ENCODE results near the gene MYO3B. TPM values are rescaled to one million over a fixed set of nuclear protein-coding genes. Genes with fewer than 3 reads are reported as not detected.
"Not testable (repeated sequence)": the region's sequence is repeated elsewhere in the genome, so short reads cannot be mapped to it uniquely, and the experiment has no call there.

MYO3B gene
- total RNA-seq, 1 experiment from 2014 or later, result 0.52 TPM

GRCh38 chr2:170277951-170278350 is 100.0 kb downstream of the MYO3B start:
- Histone ChIP-seq H3K27me3 (replicated peaks; ENCODE audit: insufficient read depth, low read depth, low read length, poor library complexity) (peaks cover 23% of the 10 kb centered on the region), H3K4me3 (ENCODE audit: low read depth, low read length, poor library complexity, severe bottlenecking) (no peak overlapping the region), H3K27ac (ENCODE audit: low read depth, low read length, poor library complexity, severe bottlenecking) (no peak overlapping the region), H3K4me1 (ENCODE audit: insufficient read depth, low read length, poor library complexity, severe bottlenecking) (no peaks in the 10 kb centered on the region), H3K36me3 (ENCODE audit: insufficient read depth, low read length, poor library complexity, severe bottlenecking) (no peaks in the 10 kb centered on the region), H3K9me3 (ENCODE audit: low read depth, low read length, poor library complexity, severe bottlenecking) (peaks cover 3% of the 10 kb centered on the region)
- BruUV-seq (replicated peaks), result no TSS peak
- intact Hi-C loops (cut with micrococcal nuclease; ENCODE audit: unreplicated experiment), result no loop called here
- no peak for TF ChIP-seq CTCF (conservative IDR thresholded peaks at IDR 0.05; ENCODE audit: low read depth, low read length)
- TF ChIP-seq EZH2 (IDR thresholded peaks at IDR 0.05; ENCODE audit: borderline replicate concordance, low read depth, low read length, poor library complexity, severe bottlenecking), result no peak
- POLR2A ChIA-PET (ENCODE audit: low non-redundant PET), result no interaction called here
- DNase-seq (ENCODE audit: low spot score), result no peak
- CTCF ChIA-PET, result interaction anchor here (0.6 kb wide), 1 partner anchor 37 kb away, joined by 5 read pairs; no protein-coding TSS in a partner anchor

DNA sequence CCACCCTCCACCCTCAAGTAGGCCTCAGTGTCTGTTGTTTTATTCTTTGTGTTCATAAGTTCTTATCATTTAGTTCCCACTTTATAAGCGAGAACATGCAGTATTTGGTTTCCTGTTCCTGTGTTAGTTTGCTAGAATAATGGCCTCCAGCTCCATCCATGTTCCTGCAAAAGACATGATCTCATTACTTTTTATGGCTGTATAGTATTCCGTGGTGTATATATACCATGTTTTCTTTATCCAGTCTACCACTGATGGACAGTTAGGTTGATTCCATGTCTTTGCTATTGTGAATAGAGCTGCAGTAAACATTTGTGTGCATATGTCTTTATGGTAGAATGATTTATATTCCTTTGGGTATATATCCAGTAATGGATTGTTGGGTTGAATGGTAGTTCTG is 101.7 kb downstream of the MYO3B start:
- POLR2A ChIA-PET (ENCODE audit: low non-redundant PET); H3K4me3 ChIP-seq (ENCODE audit: low read depth, low read length, poor library complexity, severe bottlenecking); H3K36me3 ChIP-seq (ENCODE audit: insufficient read depth, low read length, poor library complexity, severe bottlenecking); BruUV-seq (replicated peaks); DNase-seq (ENCODE audit: low spot score); H3K4me1 ChIP-seq (ENCODE audit: insufficient read depth, low read length, poor library complexity, severe bottlenecking); H3K9me3 ChIP-seq (ENCODE audit: low read depth, low read length, poor library complexity, severe bottlenecking); H3K27ac ChIP-seq (ENCODE audit: low read depth, low read length, poor library complexity, severe bottlenecking); CTCF ChIA-PET; intact Hi-C loops (cut with micrococcal nuclease; ENCODE audit: unreplicated experiment): not testable (repeated sequence)
- H3K27me3 ChIP-seq (replicated peaks; ENCODE audit: insufficient read depth, low read depth, low read length, poor library complexity), result peaks cover 33% of the 10 kb centered on the region

DNA sequence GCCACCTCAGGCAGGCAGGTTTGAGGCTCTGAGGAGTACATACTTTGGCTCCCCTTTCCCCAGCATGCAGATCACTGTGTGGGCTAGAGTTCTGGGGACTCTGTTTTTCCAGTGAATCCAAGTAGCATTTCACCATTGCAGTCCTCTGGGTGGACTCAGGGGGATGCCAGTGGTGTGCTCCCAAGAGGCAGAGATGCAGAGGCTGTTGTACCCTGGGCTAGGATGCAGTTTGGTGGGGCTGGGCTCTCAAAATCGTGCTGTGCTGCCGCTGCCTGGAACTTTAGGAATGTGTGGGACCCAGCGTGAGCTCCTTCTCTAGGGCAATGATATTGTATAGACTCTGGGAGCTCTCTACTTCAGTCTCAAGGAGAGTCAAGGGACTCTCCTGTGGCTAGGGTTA is 104.9 kb downstream of the MYO3B start:
- POLR2A ChIA-PET (ENCODE audit: low non-redundant PET), result interaction anchor here (0.6 kb wide), 1 partner anchor 33 kb away, joined by 3 read pairs; no protein-coding TSS in a partner anchor
- no TSS peak for BruUV-seq (replicated peaks)
- Histone ChIP-seq H3K27me3 (replicated peaks; ENCODE audit: insufficient read depth, low read depth, low read length, poor library complexity) (peaks cover 14% of the 10 kb centered on the region), H3K4me1 (ENCODE audit: insufficient read depth, low read length, poor library complexity, severe bottlenecking) (no peaks in the 10 kb centered on the region), H3K36me3 (ENCODE audit: insufficient read depth, low read length, poor library complexity, severe bottlenecking) (no peaks in the 10 kb centered on the region), H3K9me3 (ENCODE audit: low read depth, low read length, poor library complexity, severe bottlenecking) (peaks cover 3% of the 10 kb centered on the region), H3K4me3 (ENCODE audit: low read depth, low read length, poor library complexity, severe bottlenecking) (no peak overlapping the region), H3K27ac (ENCODE audit: low read depth, low read length, poor library complexity, severe bottlenecking) (no peak overlapping the region)
- no peak for TF ChIP-seq CTCF (conservative IDR thresholded peaks at IDR 0.05; ENCODE audit: low read depth, low read length)
- TF ChIP-seq EZH2 (IDR thresholded peaks at IDR 0.05; ENCODE audit: borderline replicate concordance, low read depth, low read length, poor library complexity, severe bottlenecking), result no peak
- no peak for DNase-seq (ENCODE audit: low spot score)
- CTCF ChIA-PET, result no interaction called here
- intact Hi-C loops (cut with micrococcal nuclease; ENCODE audit: unreplicated experiment), result no loop called here

GRCh38 chr2:170284205-170284604 is 106.3 kb downstream of the MYO3B start:
- peaks cover 3% of the 10 kb centered on the region for H3K9me3 ChIP-seq (ENCODE audit: low read depth, low read length, poor library complexity, severe bottlenecking)
- BruUV-seq (replicated peaks), result no TSS peak
- no peaks in the 10 kb centered on the region for H3K4me1 ChIP-seq (ENCODE audit: insufficient read depth, low read length, poor library complexity, severe bottlenecking)
- no peak overlapping the region for H3K4me3 ChIP-seq (ENCODE audit: low read depth, low read length, poor library complexity, severe bottlenecking)
- POLR2A ChIA-PET (ENCODE audit: low non-redundant PET), result no interaction called here
- intact Hi-C loops (cut with micrococcal nuclease; ENCODE audit: unreplicated experiment), result no loop called here
- CTCF ChIA-PET, result no interaction called here
- DNase-seq (ENCODE audit: low spot score), result no peak
- TF ChIP-seq EZH2 (IDR thresholded peaks at IDR 0.05; ENCODE audit: borderline replicate concordance, low read depth, low read length, poor library complexity, severe bottlenecking), result no peak
- no peak for TF ChIP-seq CTCF (conservative IDR thresholded peaks at IDR 0.05; ENCODE audit: low read depth, low read length)
- H3K27me3 ChIP-seq (replicated peaks; ENCODE audit: insufficient read depth, low read depth, low read length, poor library complexity), result peaks cover 21% of the 10 kb centered on the region
- no peak overlapping the region for H3K27ac ChIP-seq (ENCODE audit: low read depth, low read length, poor library complexity, severe bottlenecking)
- no peaks in the 10 kb centered on the region for H3K36me3 ChIP-seq (ENCODE audit: insufficient read depth, low read length, poor library complexity, severe bottlenecking)
